Keratinocyte (primary cell): ENCODE results near the gene MYADM. TPM values are rescaled to one million over a fixed set of nuclear protein-coding genes. Genes with fewer than 3 reads are reported as not detected.
"Not testable (repeated sequence)": the region's sequence is repeated elsewhere in the genome, so short reads cannot be mapped to it uniquely, and the experiment has no call there.

ENCODE experiments used
- DNase-seq: peaks from one replicate; pipeline ENCODE4 v3.0.0-alpha.2; 2011; ENCODE audit warnings: low read depth, missing footprints, low spot score
- FAIRE-seq: peaks from 2 replicates; lab custom pipeline; 2011; peaks lifted over from hg19 to GRCh38; lab: Jason Lieb, UNC
- H2AFZ ChIP-seq: 2 replicates; pipeline ENCODE4 v1.6.0; 2012; ENCODE audit warnings: low read length, control low read depth, inconsistent platforms; ENCODE audit not compliant: control insufficient read depth
- H3K27ac ChIP-seq: 2 replicates; pipeline ENCODE4 v1.5.1; 2011; ENCODE audit warnings: low read length; ENCODE audit not compliant: control insufficient read depth, insufficient read depth
- H3K27me3 ChIP-seq: 3 replicates; pipeline ENCODE4 v1.6.0; 2011; ENCODE audit warnings: low read length; ENCODE audit not compliant: control insufficient read depth, insufficient read depth; ENCODE audit errors: extremely low read depth
- H3K36me3 ChIP-seq, 2 experiments: 2 replicates in 1 of 2; 3 replicates in 1 of 2; pipeline ENCODE4 v1.5.1; 2011; ENCODE audit warnings: low read length in 2 of 2, mild to moderate bottlenecking in 1 of 2; ENCODE audit not compliant: control insufficient read depth in 2 of 2, insufficient read depth in 2 of 2; ENCODE audit errors: extremely low read depth in 1 of 2
- H3K4me1 ChIP-seq: 3 replicates; pipeline ENCODE4 v1.5.1; 2011; ENCODE audit warnings: low read length; ENCODE audit not compliant: control insufficient read depth, insufficient read depth; ENCODE audit errors: extremely low read depth
- H3K4me2 ChIP-seq: 3 replicates; pipeline ENCODE4 v1.6.0; 2011; ENCODE audit warnings: low read depth, low read length; ENCODE audit not compliant: control insufficient read depth, insufficient read depth; ENCODE audit errors: extremely low read depth
- H3K4me3 ChIP-seq, 3 experiments: fragments of 200-600 bp in 1 of 3; sonication (generic) in 1 of 3; 2 replicates in 2 of 3; 3 replicates in 1 of 3; pipeline ENCODE4 v1.5.1; 2011 to 2016; ENCODE audit warnings: low read length in 3 of 3, mild to moderate bottlenecking in 3 of 3, control low read depth in 2 of 3, inconsistent platforms in 1 of 3, low read depth in 1 of 3, mixed read lengths in 1 of 3, mixed run types in 1 of 3, moderate library complexity in 1 of 3; ENCODE audit not compliant: control insufficient read depth in 2 of 3, insufficient read depth in 2 of 3; ENCODE audit errors: extremely low read depth in 1 of 3
- H3K79me2 ChIP-seq: 2 replicates; pipeline ENCODE4 v1.6.0; 2012; ENCODE audit warnings: low read length; ENCODE audit not compliant: control insufficient read depth, insufficient read depth
- H3K9ac ChIP-seq: 3 replicates; pipeline ENCODE4 v1.6.0; 2011; ENCODE audit warnings: low read length; ENCODE audit not compliant: control insufficient read depth, insufficient read depth; ENCODE audit errors: extremely low read depth
- H3K9me1 ChIP-seq: 3 replicates; pipeline ENCODE4 v1.6.0; 2011; ENCODE audit warnings: low read length; ENCODE audit not compliant: control insufficient read depth, insufficient read depth; ENCODE audit errors: extremely low read depth
- H3K9me3 ChIP-seq: 2 replicates; pipeline ENCODE4 v1.5.1; 2012; ENCODE audit warnings: low read depth, low read length; ENCODE audit not compliant: control insufficient read depth
- H4K20me1 ChIP-seq: 3 replicates; pipeline ENCODE4 v1.6.0; 2011; ENCODE audit warnings: low read length; ENCODE audit not compliant: control insufficient read depth, insufficient read depth; ENCODE audit errors: extremely low read depth
- CTCF ChIP-seq, 3 experiments: IDR thresholded peaks in 1 of 3; conservative IDR thresholded peaks in 1 of 3; optimal IDR thresholded peaks in 1 of 3; 2 replicates in 2 of 3; 3 replicates in 1 of 3; pipeline versions ENCODE3 to v1.5.1; 2011; ENCODE audit warnings: low read length in 3 of 3, mild to moderate bottlenecking in 3 of 3, moderate library complexity in 2 of 3, control low read depth in 1 of 3, inconsistent platforms in 1 of 3; ENCODE audit not compliant: insufficient read depth in 2 of 3; ENCODE audit errors: extremely low read depth in 1 of 3
- EZH2 ChIP-seq: IDR thresholded peaks from one replicate; pipeline ENCODE4 v1.6.1; 2012; ENCODE audit warnings: inconsistent platforms, mild to moderate bottlenecking, low read length, moderate library complexity
- dilution Hi-C: fragments of 300-500 bp; cut with MboI; formaldehyde crosslinking; loops from one replicate; pipeline ENCODE4 v1.7.0; 2020; ENCODE audit warnings: low sequenced_read_pairs; ENCODE audit not compliant: extremely low pct_ligation_motif_present
- polyA plus RNA-seq, 5 experiments: library from polyadenylated mRNA; depleted of rRNA in 3 of 5; stranded (reverse) in 3 of 5; stranded (forward) in 1 of 5; unstranded in 1 of 5; fragments of >200 nt; gene quantifications; 1 replicate in 1 of 5; 2 replicates in 3 of 5; 3 replicates in 1 of 5; pipeline versions ENCODE4 v1.2.1 to v1.2.3, GENCODE V29; 2011 to 2012; ENCODE audit warnings: missing spikeins in 2 of 5, low read depth in 1 of 5, low replicate concordance in 1 of 5

The MYADM gene
- polyA plus RNA-seq, 1 donor (not counting 4 experiments of a cell fraction or from before 2014, with no cell fraction given), result 16.8 TPM

- Histone ChIP-seq H3K27me3 (no peaks in the 10 kb centered on the region), H4K20me1 (no peaks in the 10 kb centered on the region), H3K9me1 (no peaks in the 10 kb centered on the region), H3K9ac (peak overlapping the region; percentile 94), H3K4me1 (peaks cover 19% of the 10 kb centered on the region), H3K27ac (peak overlapping the region; percentile 90), H3K4me2 (peak overlapping the region; percentile 87), H3K4me3 (peak overlapping the region; percentile 80 to 96 (median 92)), H3K79me2 (peaks cover 7% of the 10 kb centered on the region), H2AFZ (peak overlapping the region; percentile 30), H3K36me3 (peaks cover 0 to 4% of the 10 kb centered on the region in 2 experiments), H3K9me3 (no peaks in the 10 kb centered on the region)
- DNase-seq (no peak), FAIRE-seq (no peak)
- TF ChIP-seq EZH2 (no peak), CTCF (optimal IDR thresholded peaks at IDR 0.05 in 1 of 3, IDR thresholded peaks at IDR 0.05 in 1 of 3, conservative IDR thresholded peaks at IDR 0.05 in 1 of 3; ENCODE audit: extremely low read depth in 1 of 3, insufficient read depth in 2 of 3, low read length in 3 of 3) (no peak)
- dilution Hi-C loops, result no loop called here
Measured at GRCh38 chr19:53868091-53868891, 608 bp downstream of the MYADM start.

GRCh38 chr19:53868892-53869804 lies 1.5 kb downstream of the MYADM start:
- dilution Hi-C loops, result no loop called here
- peaks cover 19% of the 10 kb centered on the region for H3K4me1 ChIP-seq
- no peaks in the 10 kb centered on the region for H3K9me1 ChIP-seq
- peak overlapping the region; percentile 87 for H3K4me2 ChIP-seq
- no peaks in the 10 kb centered on the region for H3K9me3 ChIP-seq
- TF ChIP-seq CTCF (optimal IDR thresholded peaks at IDR 0.05 in 1 of 3, IDR thresholded peaks at IDR 0.05 in 1 of 3, conservative IDR thresholded peaks at IDR 0.05 in 1 of 3; ENCODE audit: extremely low read depth in 1 of 3, insufficient read depth in 2 of 3, low read length in 3 of 3) (peak in 1 of 3 experiments; percentile 25), EZH2 (no peak)
- no peaks in the 10 kb centered on the region for H4K20me1 ChIP-seq
- H2AFZ ChIP-seq, result peak overlapping the region; percentile 26
- FAIRE-seq (peak; percentile 29), DNase-seq (no peak)
- peaks cover 5 to 8% of the 10 kb centered on the region in 2 experiments for H3K36me3 ChIP-seq
- peak overlapping the region; percentile 94 for H3K9ac ChIP-seq
- peak overlapping the region; percentile 80 to 96 (median 92) for H3K4me3 ChIP-seq
- H3K79me2 ChIP-seq, result peaks cover 7% of the 10 kb centered on the region
- peak overlapping the region; percentile 90 for H3K27ac ChIP-seq
- no peaks in the 10 kb centered on the region for H3K27me3 ChIP-seq

DNA sequence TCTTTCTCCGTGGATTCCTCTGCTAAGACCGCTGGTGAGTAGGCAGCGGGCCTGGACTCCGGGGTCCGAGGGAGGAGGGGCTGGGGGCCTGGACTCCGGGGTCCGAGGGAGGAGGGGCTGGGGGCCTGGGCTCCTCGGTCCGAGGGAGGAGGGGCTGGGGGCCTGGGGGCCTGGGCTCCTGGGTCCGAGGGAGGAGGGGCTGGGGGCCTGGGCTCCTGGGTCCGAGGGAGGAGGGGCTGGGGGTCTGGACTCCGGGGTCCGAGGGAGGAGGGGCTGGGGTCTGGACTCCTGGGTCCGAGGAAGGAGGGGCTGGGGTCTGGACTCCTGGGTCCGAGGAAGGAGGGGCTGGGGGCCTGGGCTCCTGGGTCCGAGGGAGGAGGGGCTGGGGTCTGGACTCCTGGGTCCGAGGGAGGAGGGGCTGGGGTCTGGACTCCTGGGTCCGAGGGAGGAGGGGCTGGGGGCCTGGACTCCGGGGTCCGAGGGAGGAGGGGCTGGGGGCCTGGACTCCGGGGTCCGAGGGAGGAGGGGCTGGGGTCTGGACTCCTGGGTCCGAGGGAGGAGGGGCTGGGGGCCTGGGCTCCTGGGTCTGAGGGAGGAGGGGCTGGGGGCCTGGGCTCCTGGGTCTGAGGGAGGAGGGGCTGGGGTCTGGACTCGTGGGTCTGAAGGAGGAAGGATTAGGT lies 2.3 kb downstream of the MYADM start:
- dilution Hi-C loops, DNase-seq, FAIRE-seq, H3K36me3 ChIP-seq, H3K9me3 ChIP-seq, H2AFZ ChIP-seq, H4K20me1 ChIP-seq, H3K9me1 ChIP-seq, H3K79me2 ChIP-seq, H3K27me3 ChIP-seq, H3K27ac ChIP-seq: not testable (repeated sequence)
- H3K9ac ChIP-seq, result peak overlapping the region; percentile 94
- H3K4me3 ChIP-seq, result peak overlapping the region; percentile 80 to 96 (median 92)
- peak overlapping the region; percentile 87 for H3K4me2 ChIP-seq
- H3K4me1 ChIP-seq, result peaks cover 19% of the 10 kb centered on the region
